ENCODE data around the gene FIG4. TPM values are rescaled to one million over a fixed set of nuclear protein-coding genes. Genes with fewer than 3 reads are reported as not detected.

Gene FIG4
- total and polyA plus RNA-seq, 2 of the 13 experiments (the other 11 are each of a cell fraction or from before 2014, with no cell fraction given): 5.5 to 7.9 TPM

DNA sequence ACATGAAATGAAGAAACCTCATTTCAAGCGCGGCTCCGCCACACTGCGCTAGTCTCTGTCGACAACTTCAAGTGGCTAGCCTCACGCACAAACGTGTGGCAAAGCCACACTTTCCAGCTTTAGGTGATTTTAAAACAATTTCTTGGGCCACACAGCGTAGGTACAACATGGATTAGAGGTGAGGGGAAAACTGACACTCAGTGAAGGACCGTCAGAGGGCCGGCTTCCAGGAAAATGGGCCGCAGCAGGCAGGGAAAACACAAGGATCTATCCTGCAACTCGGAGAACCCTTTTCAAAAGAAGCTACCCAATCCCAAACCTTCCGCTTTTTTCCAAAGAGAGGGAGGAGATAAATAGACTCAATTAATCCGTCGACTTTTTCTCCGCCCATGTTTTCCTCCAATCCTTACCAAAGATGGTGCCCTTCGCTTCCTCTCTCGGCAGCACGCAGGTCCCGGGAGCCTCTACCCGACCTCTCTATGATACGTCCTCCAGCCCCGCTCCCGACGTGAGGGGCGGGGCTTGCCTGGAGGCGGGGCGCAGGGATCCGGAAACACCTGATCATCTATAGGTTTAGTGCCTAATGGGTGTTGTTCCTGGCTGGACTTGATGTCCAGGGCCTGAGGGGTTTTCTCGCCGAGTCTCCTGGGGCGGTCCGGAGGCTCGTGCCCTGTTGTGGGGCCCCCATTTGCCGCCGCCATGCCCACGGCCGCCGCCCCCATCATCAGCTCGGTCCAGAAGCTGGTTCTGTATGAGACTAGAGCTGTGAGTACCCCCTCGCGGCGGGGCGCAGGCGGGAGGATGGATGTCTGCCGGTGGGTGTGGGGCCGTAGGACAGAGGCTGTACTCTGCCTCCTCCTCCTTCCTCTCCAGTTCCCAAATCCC lies at the start of gene FIG4, which contains the start of gene AK9 (continued):
- TF ChIP-seq, protein P1, sequence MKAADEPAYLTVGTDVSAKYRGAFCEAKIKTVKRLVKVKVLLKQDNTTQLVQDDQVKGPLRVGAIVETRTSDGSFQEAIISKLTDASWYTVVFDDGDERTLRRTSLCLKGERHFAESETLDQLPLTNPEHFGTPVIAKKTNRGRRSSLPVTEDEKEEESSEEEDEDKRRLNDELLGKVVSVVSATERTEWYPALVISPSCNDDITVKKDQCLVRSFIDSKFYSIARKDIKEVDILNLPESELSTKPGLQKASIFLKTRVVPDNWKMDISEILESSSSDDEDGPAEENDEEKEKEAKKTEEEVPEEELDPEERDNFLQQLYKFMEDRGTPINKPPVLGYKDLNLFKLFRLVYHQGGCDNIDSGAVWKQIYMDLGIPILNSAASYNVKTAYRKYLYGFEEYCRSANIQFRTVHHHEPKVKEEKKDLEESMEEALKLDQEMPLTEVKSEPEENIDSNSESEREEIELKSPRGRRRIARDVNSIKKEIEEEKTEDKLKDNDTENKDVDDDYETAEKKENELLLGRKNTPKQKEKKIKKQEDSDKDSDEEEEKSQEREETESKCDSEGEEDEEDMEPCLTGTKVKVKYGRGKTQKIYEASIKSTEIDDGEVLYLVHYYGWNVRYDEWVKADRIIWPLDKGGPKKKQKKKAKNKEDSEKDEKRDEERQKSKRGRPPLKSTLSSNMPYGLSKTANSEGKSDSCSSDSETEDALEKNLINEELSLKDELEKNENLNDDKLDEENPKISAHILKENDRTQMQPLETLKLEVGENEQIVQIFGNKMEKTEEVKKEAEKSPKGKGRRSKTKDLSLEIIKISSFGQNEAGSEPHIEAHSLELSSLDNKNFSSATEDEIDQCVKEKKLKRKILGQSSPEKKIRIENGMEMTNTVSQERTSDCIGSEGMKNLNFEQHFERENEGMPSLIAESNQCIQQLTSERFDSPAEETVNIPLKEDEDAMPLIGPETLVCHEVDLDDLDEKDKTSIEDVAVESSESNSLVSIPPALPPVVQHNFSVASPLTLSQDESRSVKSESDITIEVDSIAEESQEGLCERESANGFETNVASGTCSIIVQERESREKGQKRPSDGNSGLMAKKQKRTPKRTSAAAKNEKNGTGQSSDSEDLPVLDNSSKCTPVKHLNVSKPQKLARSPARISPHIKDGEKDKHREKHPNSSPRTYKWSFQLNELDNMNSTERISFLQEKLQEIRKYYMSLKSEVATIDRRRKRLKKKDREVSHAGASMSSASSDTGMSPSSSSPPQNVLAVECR (CRISPR knock-in tag; IDR thresholded peaks at IDR 0.05; ENCODE audit: borderline replicate concordance): peak; percentile 73; the same call in 1 of the 2 replicates
- TF ChIP-seq HMG20B (CRISPR knock-in tag; conservative IDR thresholded peaks at IDR 0.05) (no peak), ZNF501 (CRISPR knock-in tag; IDR thresholded peaks at IDR 0.05) (peak; percentile 58), NAIF1 (CRISPR knock-in tag; IDR thresholded peaks at IDR 0.05; ENCODE audit: borderline replicate concordance) (no peak), NONO (IDR thresholded peaks at IDR 0.05) (no peak), NONO (CRISPR knock-in tag; conservative IDR thresholded peaks at IDR 0.05) (peak; percentile 53; the same call in 1 of the 2 replicates), MZF1 (CRISPR knock-in tag; IDR thresholded peaks at IDR 0.05; ENCODE audit: borderline replicate concordance) (no peak), SP1 (IDR thresholded peaks at IDR 0.05) (no peak), SP1 (CRISPR knock-in tag; IDR thresholded peaks at IDR 0.05) (peak; percentile 74), POLR2AphosphoS5 (IDR thresholded peaks at IDR 0.05; ENCODE audit: low read depth, low read length) (peak; percentile 79), CEBPB (IDR thresholded peaks at IDR 0.05; ENCODE audit: borderline replicate concordance, low read depth, low read length) (no peak), TMF1 (CRISPR knock-in tag; IDR thresholded peaks at IDR 0.05; ENCODE audit: low read depth) (no peak), NR1H2 (CRISPR knock-in tag; IDR thresholded peaks at IDR 0.05; ENCODE audit: borderline replicate concordance, low read depth) (no peak), ZKSCAN8 (CRISPR knock-in tag; IDR thresholded peaks at IDR 0.05; ENCODE audit: borderline replicate concordance) (no peak), ZNF678 (CRISPR knock-in tag; IDR thresholded peaks at IDR 0.05) (no peak), IRF2 (CRISPR knock-in tag; IDR thresholded peaks at IDR 0.05) (no peak; the same call in 1 of the 2 replicates), SYNCRIP (IDR thresholded peaks at IDR 0.05; ENCODE audit: insufficient read depth, low read depth, low read length) (no peak), ZSCAN31 (CRISPR knock-in tag; IDR thresholded peaks at IDR 0.05; ENCODE audit: low read depth) (peak; percentile 60; the same call in 1 of the 2 replicates), KLF15 (CRISPR knock-in tag; IDR thresholded peaks at IDR 0.05; ENCODE audit: borderline replicate concordance) (no peak), ZNF121 (CRISPR knock-in tag; IDR thresholded peaks at IDR 0.05) (no peak)
- TF ChIP-seq, protein P2, sequence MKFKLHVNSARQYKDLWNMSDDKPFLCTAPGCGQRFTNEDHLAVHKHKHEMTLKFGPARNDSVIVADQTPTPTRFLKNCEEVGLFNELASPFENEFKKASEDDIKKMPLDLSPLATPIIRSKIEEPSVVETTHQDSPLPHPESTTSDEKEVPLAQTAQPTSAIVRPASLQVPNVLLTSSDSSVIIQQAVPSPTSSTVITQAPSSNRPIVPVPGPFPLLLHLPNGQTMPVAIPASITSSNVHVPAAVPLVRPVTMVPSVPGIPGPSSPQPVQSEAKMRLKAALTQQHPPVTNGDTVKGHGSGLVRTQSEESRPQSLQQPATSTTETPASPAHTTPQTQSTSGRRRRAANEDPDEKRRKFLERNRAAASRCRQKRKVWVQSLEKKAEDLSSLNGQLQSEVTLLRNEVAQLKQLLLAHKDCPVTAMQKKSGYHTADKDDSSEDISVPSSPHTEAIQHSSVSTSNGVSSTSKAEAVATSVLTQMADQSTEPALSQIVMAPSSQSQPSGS (CRISPR knock-in tag; IDR thresholded peaks at IDR 0.05): 0 out of 2 replicates have a peak, but pooled peaks have one; percentile 12

Measured in HepG2 (cell line).